ENCODE results near the gene EPB41L5. TPM values are rescaled to one million over a fixed set of nuclear protein-coding genes. Genes with fewer than 3 reads are reported as not detected.
A peak's percentile ranks its signal among the peaks of the same experiment; 100 is the strongest.

The EPB41L5 gene
- total and polyA plus RNA-seq, 2 experiments from 2014 or later = 31.1 to 41.7 TPM

DNA sequence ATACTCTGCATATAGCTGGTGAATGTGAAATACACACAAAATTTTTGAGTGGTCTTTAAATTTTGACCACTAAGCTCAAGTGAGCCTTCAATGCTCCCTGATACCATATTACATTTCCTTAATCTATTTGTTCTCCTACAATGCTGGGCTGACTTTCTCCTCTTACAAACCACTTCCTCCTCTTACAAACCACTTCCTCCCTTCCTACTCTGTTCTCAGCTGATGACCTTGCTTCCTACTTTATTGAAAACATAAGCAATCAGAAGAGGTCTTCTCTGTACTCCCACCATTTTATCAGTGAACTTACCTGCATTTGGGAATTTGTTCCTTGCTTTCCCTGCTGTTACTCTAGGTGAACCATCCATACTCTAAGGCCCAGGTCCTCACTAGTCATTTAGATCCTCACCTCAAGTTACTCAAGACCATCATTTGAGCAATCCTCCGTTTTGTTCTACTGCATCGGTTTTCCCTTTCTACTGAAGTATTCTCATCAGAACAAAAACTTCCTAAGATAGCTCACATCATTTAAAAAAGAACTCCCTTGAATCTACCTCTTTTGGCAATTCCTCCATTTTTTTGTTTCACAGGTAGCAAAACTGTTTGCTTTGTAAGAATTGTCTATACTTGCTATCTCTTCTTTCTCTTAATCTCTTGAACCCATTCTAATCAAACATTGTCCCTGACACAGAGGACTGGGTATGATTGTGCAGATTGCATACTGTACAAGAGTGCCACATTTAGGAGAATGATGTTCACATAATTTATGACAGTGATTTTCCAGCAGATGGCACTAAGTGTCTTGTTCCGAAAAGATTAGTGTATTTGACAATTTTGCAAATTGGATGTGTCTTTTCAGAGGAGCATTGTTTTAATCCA lies 96.5 kb downstream of the EPB41L5 start:
- H3K36me3 ChIP-seq (replicated peaks; ENCODE audit: insufficient read depth, low read depth) = no peaks in the 10 kb centered on the region
- no peaks in the 10 kb centered on the region for H3K27me3 ChIP-seq
- no peak overlapping the region for H2AFZ ChIP-seq
- peaks cover 9% of the 10 kb centered on the region for H3K4me1 ChIP-seq (ENCODE audit: insufficient read depth)
- DNase-seq (ENCODE audit: low spot score) = peak; percentile 6
- TF ChIP-seq EZH2phosphoT487 (IDR thresholded peaks at IDR 0.05; ENCODE audit: low read depth, severe bottlenecking, unreplicated experiment) (no peak), CTCF (IDR thresholded peaks at IDR 0.05; ENCODE audit: poor library complexity) (peak; percentile 44), EZH2 (IDR thresholded peaks at IDR 0.05; ENCODE audit: borderline replicate concordance) (no peak)
- no peak overlapping the region for H3K27ac ChIP-seq
- H3K79me2 ChIP-seq = no peaks in the 10 kb centered on the region
- no peak overlapping the region for H3K4me2 ChIP-seq
- H4K20me1 ChIP-seq (ENCODE audit: insufficient read depth, poor library complexity, severe bottlenecking) = no peaks in the 10 kb centered on the region
- H3K4me3 ChIP-seq = no peak overlapping the region
- H3K9me2 ChIP-seq (replicated peaks; ENCODE audit: insufficient read depth) = no peaks in the 10 kb centered on the region
- WGBS (ENCODE audit: low lambda C conversion rate, missing lambda C conversion rate) = 84% methylated on average over 3 of the region's 3 CpGs
- no peaks in the 10 kb centered on the region for H3K9me3 ChIP-seq (ENCODE audit: low read depth)

DNA sequence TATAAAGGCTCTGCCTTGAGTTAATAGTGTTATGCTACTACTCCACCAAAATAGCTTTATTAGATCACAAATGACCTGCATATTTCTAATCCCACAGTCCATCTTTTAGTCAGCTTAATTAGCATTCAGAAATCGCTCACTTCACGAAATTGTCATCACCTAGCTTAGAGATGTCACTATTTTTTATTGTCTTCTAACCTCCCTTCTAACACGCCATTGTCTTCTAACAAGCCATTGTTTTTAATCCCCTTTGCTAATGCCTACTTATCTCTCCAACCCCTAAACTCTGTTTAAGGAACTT lies 97.1 kb downstream of the EPB41L5 start:
- Histone ChIP-seq H3K4me1 (ENCODE audit: insufficient read depth) (peaks cover 9% of the 10 kb centered on the region), H3K9me2 (replicated peaks; ENCODE audit: insufficient read depth) (no peaks in the 10 kb centered on the region), H4K20me1 (ENCODE audit: insufficient read depth, poor library complexity, severe bottlenecking) (no peaks in the 10 kb centered on the region), H3K9me3 (ENCODE audit: low read depth) (no peaks in the 10 kb centered on the region), H3K4me3 (no peak overlapping the region), H3K79me2 (no peaks in the 10 kb centered on the region), H3K36me3 (replicated peaks; ENCODE audit: insufficient read depth, low read depth) (no peaks in the 10 kb centered on the region), H3K27me3 (no peaks in the 10 kb centered on the region), H2AFZ (no peak overlapping the region), H3K4me2 (no peak overlapping the region), H3K27ac (no peak overlapping the region)
- DNase-seq (ENCODE audit: low spot score) = no peak
- TF ChIP-seq CTCF (IDR thresholded peaks at IDR 0.05; ENCODE audit: poor library complexity) (no peak), EZH2phosphoT487 (IDR thresholded peaks at IDR 0.05; ENCODE audit: low read depth, severe bottlenecking, unreplicated experiment) (no peak), EZH2 (IDR thresholded peaks at IDR 0.05; ENCODE audit: borderline replicate concordance) (no peak)
- 87% methylated on average over 3 of the region's 3 CpGs for WGBS (ENCODE audit: low lambda C conversion rate, missing lambda C conversion rate)

DNA sequence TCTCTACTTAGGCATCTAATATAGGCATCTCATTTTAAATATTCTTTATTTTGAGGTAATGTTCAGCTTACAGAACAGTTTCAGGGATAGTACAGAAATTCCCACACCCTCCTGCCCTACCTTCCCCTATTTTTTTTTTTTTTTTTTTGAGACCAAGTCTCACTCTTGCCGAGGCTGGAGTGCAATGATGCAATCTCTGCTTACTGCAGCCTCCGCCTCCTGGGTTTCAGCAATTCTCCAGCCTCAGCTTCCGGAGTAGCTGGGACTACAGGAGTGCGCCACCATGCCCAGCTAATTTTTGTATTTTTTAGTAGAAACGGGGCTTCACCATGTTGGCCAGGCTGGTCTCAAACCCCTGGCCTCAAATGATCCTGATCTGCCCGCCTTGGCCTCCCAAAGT lies 97.6 kb downstream of the EPB41L5 start:
- no peak overlapping the region for H3K4me3 ChIP-seq
- 89% methylated on average over 6 of the region's 6 CpGs for WGBS (ENCODE audit: low lambda C conversion rate, missing lambda C conversion rate)
- TF ChIP-seq EZH2 (IDR thresholded peaks at IDR 0.05; ENCODE audit: borderline replicate concordance) (no peak), EZH2phosphoT487 (IDR thresholded peaks at IDR 0.05; ENCODE audit: low read depth, severe bottlenecking, unreplicated experiment) (no peak), CTCF (IDR thresholded peaks at IDR 0.05; ENCODE audit: poor library complexity) (no peak)
- no peaks in the 10 kb centered on the region for H3K27me3 ChIP-seq
- no peaks in the 10 kb centered on the region for H3K9me3 ChIP-seq (ENCODE audit: low read depth)
- no peaks in the 10 kb centered on the region for H3K36me3 ChIP-seq (replicated peaks; ENCODE audit: insufficient read depth, low read depth)
- no peak overlapping the region for H3K4me2 ChIP-seq
- no peaks in the 10 kb centered on the region for H3K9me2 ChIP-seq (replicated peaks; ENCODE audit: insufficient read depth)
- H3K27ac ChIP-seq = no peak overlapping the region
- H2AFZ ChIP-seq = no peak overlapping the region
- H3K79me2 ChIP-seq = no peaks in the 10 kb centered on the region
- H3K4me1 ChIP-seq (ENCODE audit: insufficient read depth) = peaks cover 9% of the 10 kb centered on the region
- H4K20me1 ChIP-seq (ENCODE audit: insufficient read depth, poor library complexity, severe bottlenecking) = no peaks in the 10 kb centered on the region
- no peak for DNase-seq (ENCODE audit: low spot score)

Data from hepatocyte (in vitro differentiated cells).